HG02759 (cell line): ENCODE measurements around the gene RGS7.
"Not testable (repeated sequence)": the region's sequence is repeated elsewhere in the genome, so short reads cannot be mapped to it uniquely, and the experiment has no call there.

ENCODE experiments used
- ATAC-seq: cut with Tn5 transposase; IDR thresholded peaks from one replicate; pipeline ENCODE4 v1.9.1; 2021; ENCODE audit warnings: mild to moderate bottlenecking, moderate library complexity; ENCODE audit not compliant: unreplicated experiment

The RGS7 gene

DNA sequence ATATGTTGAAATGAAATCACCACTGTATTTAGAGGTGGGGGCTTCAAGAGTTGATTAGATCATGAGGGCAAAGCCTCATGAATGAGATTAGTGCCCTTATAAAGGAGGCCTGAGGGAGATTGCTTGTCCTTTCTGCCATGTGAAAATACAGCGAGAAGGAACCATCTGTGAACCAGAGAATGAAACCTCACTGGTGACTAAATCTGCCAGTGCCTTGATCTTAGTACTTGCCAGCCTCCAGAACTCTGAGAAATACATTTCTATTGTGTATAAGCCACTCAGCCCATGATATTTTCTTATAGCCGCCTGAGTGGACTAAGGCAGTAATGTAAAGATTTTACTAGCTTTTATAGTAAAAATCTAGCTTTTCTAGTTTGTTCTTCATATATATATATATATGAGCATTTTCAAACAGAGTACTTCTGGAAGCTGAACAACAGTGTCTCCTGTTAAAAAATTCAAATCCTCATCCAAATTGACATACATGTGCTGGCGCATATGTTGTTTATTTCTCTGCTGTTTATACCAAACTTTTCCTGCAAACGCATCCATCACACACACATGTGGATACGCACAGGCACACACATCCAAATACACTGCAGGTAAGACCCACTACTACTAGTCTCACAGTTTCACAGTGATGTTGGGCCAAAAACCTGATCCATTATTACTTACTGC lies 213.1 kb downstream of the RGS7 start:
- ATAC-seq: no peak

- no peak for ATAC-seq
Observed at GRCh38 chr1:241142493-241142892, 214.5 kb downstream of the RGS7 start.

GRCh38 chr1:241141646-241142045 lies 215.4 kb downstream of the RGS7 start:
- not testable (repeated sequence) for ATAC-seq

- ATAC-seq: no peak
Observed at GRCh38 chr1:241140670-241141069, 216.3 kb downstream of the RGS7 start.

DNA sequence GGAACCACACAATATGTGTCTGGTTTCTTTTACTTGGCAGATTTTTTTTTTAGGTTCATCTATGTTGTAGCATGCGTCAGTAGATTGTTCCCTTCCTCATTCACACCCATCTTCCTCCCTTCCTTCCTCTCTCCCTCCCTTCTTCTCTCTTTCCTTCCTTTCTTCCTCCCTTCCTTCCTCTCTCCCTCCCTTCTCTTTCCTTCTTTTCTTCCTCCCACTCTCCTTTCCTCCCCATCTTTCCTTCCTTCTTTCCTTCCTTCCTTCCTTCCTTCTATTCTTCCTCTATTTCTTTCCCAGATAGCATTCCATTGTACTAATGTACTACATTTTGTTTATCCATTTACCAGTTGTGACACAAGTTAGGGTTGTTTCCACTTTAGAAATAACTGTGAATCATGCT lies 218.0 kb downstream of the RGS7 start:
- no peak for ATAC-seq

DNA sequence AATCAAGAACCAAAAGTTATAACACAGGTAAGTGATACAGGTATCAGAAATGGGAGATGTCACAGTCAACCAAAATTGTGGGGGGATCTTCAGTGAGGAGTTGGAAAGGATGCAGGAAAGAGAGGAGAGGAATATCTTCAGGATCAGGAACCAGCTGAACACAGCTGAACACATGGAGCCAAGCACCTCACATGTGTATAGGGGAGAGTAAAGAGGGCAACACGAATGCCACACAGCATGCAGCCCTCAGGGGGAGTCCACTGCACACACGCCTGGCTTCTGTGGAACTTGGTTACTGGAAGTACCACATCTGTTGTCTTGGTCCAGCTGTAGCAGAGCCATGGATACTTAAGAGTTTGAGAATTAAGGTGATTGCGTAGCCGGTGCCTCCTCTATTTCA lies 218.8 kb downstream of the RGS7 start:
- ATAC-seq: no peak

- no peak for ATAC-seq
Observed at GRCh38 chr1:241136389-241136788, 220.6 kb downstream of the RGS7 start.

- ATAC-seq: no peak
Observed at GRCh38 chr1:241131636-241132194, 225.3 kb downstream of the RGS7 start.

- ATAC-seq: no peak
Observed at GRCh38 chr1:241130881-241131280, 226.1 kb downstream of the RGS7 start.

- ATAC-seq: no peak
Observed at GRCh38 chr1:241129207-241129960, 227.6 kb downstream of the RGS7 start.

DNA sequence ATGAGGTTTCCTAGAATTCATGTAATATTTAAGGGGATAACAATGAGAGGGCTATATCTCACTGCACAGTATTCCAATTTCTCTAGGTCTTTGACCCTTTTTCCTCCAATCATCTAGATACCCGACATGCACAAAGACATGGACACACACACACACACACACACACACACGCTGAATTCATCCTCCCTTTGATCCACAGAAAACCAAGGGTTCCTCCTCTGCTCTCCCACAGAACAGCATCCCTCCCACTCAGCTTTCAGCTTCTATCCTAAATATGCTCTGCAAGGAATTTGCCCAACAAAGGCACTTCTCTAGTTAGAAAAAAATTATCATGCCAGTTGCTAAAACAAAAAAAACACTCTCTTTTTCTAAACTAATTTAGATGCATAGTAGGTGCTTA lies 231.7 kb downstream of the RGS7 start:
- ATAC-seq: no peak

DNA sequence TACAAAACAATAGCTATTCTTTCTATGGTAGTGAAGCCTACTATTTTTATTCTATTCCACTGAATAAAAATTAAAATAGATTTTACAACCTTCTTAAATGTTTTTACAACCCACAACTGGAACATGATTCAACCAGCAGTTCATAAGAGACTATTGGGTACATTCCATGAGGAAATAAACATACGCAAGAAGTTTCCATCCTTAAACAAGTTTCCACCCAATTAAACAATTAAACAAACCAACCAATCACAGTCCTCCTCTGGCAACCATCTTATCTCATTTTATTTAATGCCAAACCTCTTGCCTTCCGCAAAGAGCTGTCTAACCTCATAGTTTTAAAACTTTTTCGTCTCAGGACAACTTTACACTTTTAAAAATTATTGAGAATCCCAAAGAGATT lies 239.0 kb downstream of the RGS7 start:
- no peak for ATAC-seq

DNA sequence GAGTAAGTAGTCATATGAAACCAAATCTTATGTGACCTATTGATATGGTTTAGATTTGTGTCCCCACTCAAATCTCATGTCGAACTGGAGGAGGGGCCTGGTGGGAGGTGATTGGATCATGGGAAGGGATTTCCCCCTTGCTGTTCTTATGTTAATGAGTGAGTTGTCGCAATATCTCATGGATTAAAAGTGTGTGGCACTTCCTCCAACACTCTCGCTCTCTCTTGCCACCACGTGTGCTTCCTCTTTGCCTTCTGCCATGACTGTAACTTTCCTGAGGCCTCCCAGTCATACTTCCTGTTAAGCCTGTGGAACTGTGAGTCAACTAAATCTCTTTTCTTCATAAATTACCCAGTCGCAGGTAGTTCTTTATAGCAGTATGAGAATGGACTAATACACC lies 241.2 kb downstream of the RGS7 start:
- ATAC-seq: no peak

DNA sequence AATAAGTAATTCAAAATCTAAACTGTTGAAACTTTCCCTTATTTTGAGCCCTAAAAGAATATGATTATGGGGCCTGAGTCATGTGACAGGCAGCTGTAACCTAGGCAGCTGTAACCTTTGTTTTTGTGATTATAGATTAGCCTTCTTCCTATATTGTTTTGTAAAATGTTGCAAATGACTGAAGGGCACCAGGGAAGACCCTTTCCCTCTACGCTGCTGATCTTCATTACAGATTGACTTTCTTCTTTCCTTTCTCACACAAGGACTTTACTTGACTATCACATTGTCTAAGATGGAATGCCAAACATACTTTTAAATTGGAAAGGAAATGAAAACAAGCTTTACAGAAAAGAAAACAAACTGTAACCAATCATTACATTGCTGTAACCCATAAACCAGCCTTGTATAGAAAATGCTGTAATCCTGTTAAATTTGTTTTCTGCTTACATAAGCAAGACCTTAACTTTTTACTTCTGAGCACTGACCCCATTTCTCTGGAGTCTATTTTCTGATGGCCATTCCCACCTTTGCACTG lies 242.2 kb downstream of the RGS7 start:
- ATAC-seq: no peak

GRCh38 chr1:241113557-241113956 lies 243.4 kb downstream of the RGS7 start:
- ATAC-seq: no peak

- ATAC-seq: no peak
Observed at GRCh38 chr1:241109039-241109438, 248.0 kb downstream of the RGS7 start.

DNA sequence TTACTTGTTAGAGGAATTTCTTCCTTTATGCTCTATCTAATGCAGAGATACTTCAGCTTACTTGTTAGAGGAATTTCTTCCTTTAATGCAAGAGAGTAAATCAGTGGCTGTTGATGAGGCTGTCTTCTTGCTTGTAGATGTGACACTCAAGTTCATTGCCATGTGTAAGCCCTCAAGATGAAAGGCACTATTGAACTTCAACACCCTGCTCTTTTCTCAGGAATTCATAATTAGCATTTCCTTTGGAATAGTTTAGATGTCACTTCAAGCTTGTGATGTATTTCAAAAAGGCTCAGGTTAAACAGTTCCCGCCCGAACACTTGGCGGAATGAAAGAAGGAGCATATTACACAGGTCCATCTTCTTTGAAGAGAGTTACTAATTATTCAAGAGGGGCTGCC lies 251.9 kb downstream of the RGS7 start:
- no peak for ATAC-seq

DNA sequence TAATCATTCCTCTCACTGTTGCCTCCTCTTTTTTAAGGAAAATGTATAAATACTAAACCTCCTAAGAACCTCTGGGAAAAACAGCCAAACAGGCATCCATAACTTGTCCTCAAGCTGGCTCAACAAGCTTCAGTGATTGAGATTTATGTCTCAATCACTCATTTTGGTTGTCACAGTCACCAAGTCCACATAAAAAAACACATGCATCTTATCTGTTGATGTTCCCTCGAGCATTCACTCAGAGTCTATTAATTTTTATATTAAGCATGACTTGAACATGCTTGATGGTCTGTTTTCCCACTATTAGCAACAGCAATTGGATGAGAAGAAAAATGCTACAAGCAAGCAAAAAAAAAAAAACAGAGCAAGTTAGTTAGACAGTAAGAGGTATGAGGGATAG lies 254.3 kb downstream of the RGS7 start:
- ATAC-seq: no peak

GRCh38 chr1:241101622-241102021 lies 255.4 kb downstream of the RGS7 start:
- ATAC-seq: no peak

- ATAC-seq: no peak
Observed at GRCh38 chr1:241097479-241097878, 259.5 kb downstream of the RGS7 start.

GRCh38 chr1:241096982-241097381 lies 260.0 kb downstream of the RGS7 start:
- no peak for ATAC-seq

DNA sequence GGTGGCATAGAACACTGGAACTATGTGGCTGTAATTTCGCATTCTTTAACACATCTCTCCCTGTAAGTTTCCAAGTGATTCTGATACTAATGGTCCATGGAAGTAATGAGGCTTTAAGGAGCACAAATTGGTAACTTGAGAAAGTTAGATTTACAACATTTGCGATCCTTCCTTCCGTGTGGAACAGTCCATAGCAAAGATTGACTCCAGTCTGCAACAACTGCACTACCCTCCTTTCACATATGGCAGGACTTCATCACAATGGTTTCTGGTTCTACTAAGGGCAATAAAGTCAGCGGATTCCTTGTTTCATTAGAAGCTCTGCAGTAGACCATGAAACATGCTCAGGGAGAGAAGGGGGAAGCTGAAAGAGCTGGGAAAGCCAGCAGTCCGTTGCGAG lies 261.2 kb downstream of the RGS7 start:
- ATAC-seq: no peak
